Measurements from ENCODE around the gene ANKRD13B. TPM values are rescaled to one million over a fixed set of nuclear protein-coding genes. Genes with fewer than 3 reads are reported as not detected.

ANKRD13B gene
- total and polyA plus RNA-seq, 2 of the 13 experiments (the other 11 are each of a cell fraction or from before 2014, with no cell fraction given), result 1.7 to 1.8 TPM

- TF ChIP-seq ZC3H13 (CRISPR knock-in tag; IDR thresholded peaks at IDR 0.05), result no peak
- no peak for TF ChIP-seq ZNF704 (CRISPR knock-in tag; IDR thresholded peaks at IDR 0.05; ENCODE audit: borderline replicate concordance)
- TF ChIP-seq SCMH1 (CRISPR knock-in tag; IDR thresholded peaks at IDR 0.05; ENCODE audit: borderline replicate concordance), result no peak
- no peak for TF ChIP-seq ZNF326 (CRISPR knock-in tag; IDR thresholded peaks at IDR 0.05; ENCODE audit: borderline replicate concordance)
- TF ChIP-seq ZNF354B (CRISPR knock-in tag; IDR thresholded peaks at IDR 0.05), result no peak
- no peak for TF ChIP-seq MXD4 (CRISPR knock-in tag; IDR thresholded peaks at IDR 0.05)
- peak; percentile 53 for TF ChIP-seq BCL6 (CRISPR knock-in tag; IDR thresholded peaks at IDR 0.05)
- TF ChIP-seq ZNF598 (CRISPR knock-in tag; IDR thresholded peaks at IDR 0.05; ENCODE audit: borderline replicate concordance), result 0 out of 2 replicates have a peak, but pooled peaks have one; percentile 22
- TF ChIP-seq ZNF205 (CRISPR knock-in tag; IDR thresholded peaks at IDR 0.05), result peak; percentile 39; the same call in 1 of the 2 replicates
- 0 out of 2 replicates have a peak, but pooled peaks have one; percentile 10 for TF ChIP-seq ARID2 (CRISPR knock-in tag; IDR thresholded peaks at IDR 0.05; ENCODE audit: borderline replicate concordance)
- no peak for TF ChIP-seq ZNF441 (CRISPR knock-in tag; IDR thresholded peaks at IDR 0.05; ENCODE audit: borderline replicate concordance)
- no peak for TF ChIP-seq ZMYM2 (CRISPR knock-in tag; IDR thresholded peaks at IDR 0.05)
- TF ChIP-seq ZNF678 (CRISPR knock-in tag; IDR thresholded peaks at IDR 0.05), result no peak
- peak; percentile 39; the same call in 1 of the 2 replicates for TF ChIP-seq SRF (IDR thresholded peaks at IDR 0.05; ENCODE audit: low read depth, low read length)
- TF ChIP-seq ZBTB44 (CRISPR knock-in tag; IDR thresholded peaks at IDR 0.05), result peak; percentile 53; the same call in 1 of the 2 replicates
- no peak; the same call in none of the 2 replicates for TF ChIP-seq ZNF234 (CRISPR knock-in tag; conservative IDR thresholded peaks at IDR 0.05)
- peak; percentile 38; the same call in 1 of the 2 replicates for TF ChIP-seq AHDC1 (CRISPR knock-in tag; IDR thresholded peaks at IDR 0.05; ENCODE audit: borderline replicate concordance)
- peak; percentile 36; the same call in 1 of the 2 replicates for TF ChIP-seq FOXP4 (CRISPR knock-in tag; IDR thresholded peaks at IDR 0.05)
These were observed 959 bp upstream of the ANKRD13B start (continued) for GRCh38 chr17:29591737-29592608.

All from HepG2 (cell line).